CD4-positive, alpha-beta T cell treated with Interleukin-2 at 100 ng/mL for 4 hours (primary cell): ENCODE results near the gene PARD3.

Source experiments
- DNase-seq: peaks from one replicate; pipeline ENCODE4 v3.0.0-alpha.2; 2020; ENCODE audit warnings: low spot score

Gene PARD3

DNA sequence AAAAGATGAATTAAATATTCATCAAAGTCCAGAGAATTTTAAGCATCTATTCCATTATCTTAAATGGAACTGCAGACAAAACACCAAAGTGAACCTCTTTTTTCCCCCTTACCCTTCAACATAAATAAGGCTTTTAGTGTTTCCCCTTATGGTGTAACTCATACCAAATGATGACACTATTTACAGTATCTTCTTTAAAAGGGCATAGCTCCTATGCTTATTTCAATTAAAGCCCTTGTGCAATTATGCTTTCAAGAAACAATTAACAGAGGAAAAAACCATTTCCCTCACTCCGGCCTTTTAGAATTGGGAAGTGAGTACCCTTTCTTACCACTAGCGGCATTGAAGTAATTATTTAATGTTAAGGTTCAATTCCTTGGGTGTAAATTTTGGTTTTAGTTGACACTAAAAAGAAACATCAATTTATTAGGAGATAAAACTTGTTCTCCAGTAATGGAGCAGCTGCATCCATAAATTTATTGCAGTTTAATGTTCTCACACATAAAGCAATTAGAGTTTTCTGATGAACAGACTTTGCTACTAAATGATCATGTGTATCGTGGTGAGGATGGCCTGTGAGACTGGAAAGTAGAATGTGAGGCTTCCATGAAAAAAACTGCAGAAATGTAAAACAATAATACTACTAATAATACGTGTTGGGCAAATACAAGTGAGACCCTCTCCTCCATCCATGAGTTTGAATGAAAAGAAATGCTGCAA, 661.3 kb downstream of the PARD3 start:
- DNase-seq: no peak

DNA sequence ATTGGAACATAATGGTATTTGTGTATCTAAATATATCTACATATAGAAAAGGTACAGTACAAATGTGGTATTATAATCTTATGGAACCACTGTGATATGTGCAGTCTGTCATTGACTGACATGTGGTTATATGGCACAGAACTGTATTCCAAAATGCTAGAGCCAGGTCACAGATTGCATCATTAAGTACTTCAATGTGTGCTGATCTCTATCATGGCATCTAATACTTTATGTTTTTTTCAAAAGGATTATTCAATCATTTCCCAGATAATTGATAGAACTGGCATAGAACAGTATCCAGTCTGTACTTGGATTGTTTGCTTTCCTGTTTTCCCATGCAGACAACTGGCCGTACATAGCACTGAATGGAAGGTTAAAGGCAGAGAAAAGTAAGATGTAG, 662.7 kb downstream of the PARD3 start:
- no peak for DNase-seq

DNA sequence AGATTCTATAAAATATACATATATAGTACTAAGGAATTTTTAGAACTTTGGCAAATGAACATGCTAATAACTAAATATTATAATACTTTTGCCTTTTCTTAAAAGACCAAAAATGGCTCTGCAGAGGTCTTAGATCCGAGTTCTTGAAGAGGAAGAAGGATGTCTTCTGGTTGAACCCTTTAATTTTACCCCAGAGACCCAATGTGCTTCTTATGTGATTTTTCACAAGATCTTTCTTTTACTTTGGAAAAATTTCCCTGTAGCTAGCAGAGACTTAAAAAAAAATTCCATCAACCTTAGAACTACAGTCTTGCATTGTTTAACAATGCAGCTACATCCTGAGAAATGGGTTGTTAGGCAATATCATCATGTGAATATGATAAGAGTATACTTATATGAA, 663.2 kb downstream of the PARD3 start:
- DNase-seq: no peak

DNA sequence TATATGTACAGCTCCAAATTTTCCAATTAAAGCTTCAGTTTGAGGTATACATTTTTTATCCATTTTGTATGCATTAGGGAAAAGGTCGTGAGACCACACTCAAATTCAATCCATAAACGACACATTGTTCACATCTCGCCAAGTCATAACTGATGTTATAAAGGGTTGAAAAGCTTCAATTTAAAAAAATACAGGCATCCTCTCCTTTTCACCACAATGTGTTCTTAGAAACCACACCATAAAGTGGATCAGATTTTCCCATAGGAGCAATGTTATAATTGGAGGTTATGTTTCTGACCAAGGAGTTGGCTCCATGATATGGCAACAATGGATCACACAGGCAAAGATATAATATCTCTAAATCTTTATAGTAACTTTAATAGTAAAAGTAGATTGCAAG, 663.6 kb downstream of the PARD3 start:
- DNase-seq: no peak

DNA sequence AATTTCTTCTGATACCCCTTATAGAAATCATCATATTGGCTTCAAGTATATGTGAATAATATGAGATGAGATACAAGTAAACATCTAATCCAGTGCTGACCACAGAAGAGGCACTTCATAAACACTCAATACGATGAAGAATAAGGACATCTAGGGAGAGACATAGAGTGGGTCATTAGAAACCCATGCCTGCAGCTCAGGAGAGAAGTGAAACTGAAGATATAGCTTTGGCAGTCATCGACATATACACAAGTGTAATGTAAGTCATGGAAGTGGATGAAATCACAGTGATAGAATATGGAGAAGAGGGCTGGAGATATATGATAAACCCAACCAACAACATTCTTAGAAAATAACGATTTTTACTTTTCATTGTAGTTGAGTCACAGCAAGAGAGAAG, 665.0 kb downstream of the PARD3 start:
- no peak for DNase-seq

DNA sequence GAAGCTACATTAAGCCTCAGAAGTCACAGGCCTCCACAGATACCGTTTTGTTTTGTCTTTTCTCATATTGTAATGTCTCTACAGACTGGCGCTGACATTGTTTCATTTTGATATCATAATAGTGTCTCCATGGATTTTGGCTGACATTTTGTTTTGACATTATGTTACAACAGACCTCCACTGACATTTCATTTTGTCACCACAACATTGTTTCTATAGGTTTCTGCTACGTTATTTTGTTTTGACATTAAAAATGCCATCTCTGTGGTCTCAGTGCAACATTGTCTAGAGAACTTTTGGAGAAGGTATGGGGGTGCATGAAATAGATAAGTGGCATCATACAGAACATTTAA, 666.8 kb downstream of the PARD3 start:
- no peak for DNase-seq

DNA sequence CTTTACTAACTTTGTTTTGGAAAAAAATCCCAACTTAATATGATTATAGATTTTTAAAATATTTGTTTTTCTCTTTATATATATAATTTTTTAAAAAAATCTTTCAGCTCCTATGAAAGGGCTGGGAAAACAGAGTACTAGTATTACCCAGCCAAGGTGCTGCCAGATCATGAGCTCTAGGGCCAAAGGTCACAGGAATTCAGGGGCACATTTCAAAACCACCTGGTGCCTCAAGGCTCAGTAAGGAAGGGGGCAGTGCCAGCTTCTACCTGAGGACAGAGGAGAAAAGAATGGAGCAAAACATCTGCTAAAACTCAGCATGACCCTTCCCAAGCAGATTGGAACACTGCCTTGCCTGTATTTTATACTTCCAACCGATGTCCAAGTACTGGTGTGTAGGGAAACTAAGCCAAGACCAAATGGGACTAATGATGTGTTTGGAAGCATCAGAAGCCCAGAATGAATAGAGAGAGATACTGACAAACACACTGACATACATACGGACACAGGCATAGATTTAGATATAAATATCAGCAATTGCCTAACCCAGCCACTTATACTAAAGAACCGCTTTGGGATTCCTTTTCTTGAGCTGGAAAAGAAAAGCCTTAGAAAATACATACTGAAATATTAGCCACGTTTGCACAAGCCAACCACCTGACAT, 667.3 kb downstream of the PARD3 start:
- no peak for DNase-seq

DNA sequence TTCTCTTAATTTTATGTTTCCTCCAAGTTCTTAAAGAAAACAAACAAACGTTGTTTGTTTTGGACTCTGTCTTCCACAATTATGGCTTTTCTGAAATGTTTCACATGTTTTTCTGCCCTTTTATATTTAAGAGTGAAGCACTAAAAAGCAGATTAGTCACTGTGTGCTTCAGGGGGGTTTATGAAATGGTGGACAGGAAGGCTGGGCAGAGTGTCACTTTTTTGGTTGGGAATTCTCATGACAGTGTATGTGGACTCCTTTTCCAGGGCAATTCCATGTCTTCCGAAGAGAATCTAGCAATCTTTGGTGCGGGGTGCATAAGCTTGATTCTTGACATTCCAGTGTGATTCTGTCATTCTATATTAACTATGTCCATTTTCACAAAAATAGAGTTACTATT, 669.4 kb downstream of the PARD3 start:
- DNase-seq: no peak

DNA sequence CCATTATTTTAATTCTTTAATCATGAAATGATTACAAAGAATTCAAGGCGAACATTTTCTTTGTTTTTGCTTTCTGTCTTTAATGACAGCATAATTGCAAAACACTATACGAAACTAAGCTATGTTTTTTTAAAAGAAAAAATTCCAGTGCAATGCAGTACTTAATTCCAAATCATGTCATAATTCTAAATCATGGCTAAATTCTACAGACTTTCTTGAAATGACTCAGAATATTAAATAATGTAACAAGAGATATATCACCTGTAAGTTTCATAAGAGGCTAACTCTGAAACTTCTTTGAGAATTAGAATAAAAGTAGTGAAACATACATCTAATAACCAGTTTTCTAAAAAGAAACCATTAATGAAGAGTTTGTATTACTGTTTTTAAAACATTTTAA, 671.6 kb downstream of the PARD3 start:
- no peak for DNase-seq

DNA sequence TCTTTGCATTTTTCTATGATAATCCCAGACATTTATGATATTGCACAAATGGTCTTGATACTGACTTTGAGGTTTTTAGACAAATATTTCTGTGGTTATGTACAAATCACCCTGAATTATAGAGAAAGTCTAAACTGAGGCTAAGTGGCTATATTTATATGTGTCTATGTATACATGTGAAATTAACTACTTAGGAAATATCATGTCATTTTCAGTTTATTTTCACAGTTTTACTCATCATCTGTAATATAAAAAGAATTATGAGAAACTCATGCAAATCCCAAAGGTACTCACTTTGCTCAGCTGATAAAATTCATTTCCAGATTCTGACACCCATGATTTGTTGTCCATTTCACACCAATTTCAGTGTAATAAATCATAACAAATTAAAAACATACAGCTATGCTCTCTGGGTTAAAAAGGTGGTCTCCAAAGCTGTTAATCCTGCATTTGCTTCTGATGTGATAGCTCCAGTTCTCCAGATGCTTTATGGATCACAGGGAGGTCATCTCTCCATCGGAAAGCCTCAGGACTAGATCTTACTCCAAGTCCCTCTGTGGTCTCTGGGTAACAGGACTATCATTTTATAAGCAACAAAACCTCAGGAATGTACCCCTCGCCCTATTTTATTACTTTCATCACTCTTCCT, 673.9 kb downstream of the PARD3 start:
- no peak for DNase-seq

DNA sequence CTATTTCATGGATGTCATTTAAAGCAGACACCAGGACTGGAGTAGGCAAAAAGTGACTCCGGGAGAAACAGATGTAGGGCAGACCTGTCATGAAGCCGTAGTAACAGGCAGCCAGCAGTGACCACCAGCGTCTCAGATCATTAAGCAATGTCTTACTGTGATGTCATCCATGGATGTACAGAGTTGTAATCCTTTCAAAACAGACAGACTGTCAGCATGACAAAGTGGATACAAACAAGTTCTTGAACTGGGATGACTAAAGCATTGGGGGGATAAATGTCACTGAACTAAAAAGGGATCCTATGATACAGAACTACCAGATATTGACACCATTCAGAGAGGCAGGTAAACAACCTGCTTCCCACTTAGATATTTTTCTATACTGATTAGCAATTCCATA, 675.5 kb downstream of the PARD3 start:
- DNase-seq: no peak

DNA sequence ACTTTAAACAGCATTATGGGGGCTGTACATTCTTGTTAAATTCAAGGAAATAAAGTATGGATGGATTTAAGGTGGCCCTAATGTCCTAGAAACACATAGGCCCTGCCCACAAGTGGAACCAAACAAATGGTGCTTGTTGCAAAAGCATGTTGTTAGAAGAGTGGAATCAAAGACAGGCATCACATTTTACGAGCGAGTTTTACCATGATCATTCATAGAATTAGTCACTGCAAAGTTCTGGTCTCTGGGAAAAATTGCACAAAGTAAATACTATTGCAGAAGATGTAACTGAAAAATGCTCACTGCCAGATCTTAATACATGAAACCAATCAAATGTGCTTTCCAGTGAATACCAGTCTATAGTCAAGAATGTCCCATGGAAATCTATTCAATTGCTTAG, 677.1 kb downstream of the PARD3 start:
- DNase-seq: no peak

DNA sequence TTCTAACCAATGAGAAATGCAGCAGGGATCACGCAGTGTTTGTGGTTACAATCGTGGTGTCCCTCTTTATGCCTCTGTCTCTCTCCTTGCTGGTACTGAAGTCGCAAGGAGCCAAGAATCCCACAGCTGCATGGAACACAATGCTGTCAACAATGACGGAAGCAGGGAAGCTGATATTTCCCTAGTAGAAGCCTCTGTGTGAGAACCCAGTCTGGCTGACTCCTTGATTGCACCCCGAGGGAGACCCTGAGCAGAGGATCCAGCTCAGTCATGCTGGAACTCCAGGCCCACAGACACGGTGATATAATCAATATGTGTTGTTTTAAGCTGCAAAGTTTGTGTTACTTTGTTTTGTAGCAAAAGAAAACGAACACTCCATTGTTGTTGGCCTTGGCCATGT, 677.9 kb downstream of the PARD3 start:
- DNase-seq: no peak

DNA sequence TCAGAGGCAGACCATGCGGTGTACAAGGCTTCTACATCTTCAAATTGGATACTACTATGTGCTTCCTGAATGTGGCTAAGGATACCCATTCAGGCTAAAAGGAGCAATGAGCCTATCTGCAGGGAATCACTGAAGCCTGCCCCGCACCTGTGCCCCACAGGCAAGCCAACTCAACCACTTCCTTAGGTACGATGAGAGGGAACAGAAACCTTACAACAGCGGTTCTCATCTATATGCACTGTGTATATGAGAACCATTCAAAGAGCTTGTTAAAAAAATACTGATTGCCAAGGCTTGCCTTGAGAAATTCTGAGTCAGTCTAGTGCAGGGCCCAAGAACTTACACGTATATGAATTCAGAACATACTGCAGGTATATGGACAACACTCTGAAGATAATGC, 679.6 kb downstream of the PARD3 start:
- no peak for DNase-seq

DNA sequence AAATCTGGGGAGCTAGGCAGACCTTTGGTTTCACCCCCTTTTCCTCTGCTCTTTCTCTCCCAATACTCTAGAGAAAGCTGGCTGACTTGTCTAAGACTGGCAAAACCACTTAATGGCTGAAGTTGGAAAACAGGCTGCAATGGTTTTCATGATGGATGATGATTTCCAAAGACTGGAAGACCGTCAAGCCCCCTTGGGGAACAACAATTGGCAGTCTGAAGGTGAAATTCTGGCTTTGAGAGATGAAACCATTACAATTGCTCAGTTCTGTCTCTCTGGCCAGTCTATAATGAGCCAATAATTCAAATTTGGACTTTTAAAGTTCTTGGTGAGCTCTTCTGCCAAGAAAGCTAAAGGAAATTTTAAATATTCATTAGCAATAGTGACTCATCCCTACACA, 680.5 kb downstream of the PARD3 start:
- no peak for DNase-seq

DNA sequence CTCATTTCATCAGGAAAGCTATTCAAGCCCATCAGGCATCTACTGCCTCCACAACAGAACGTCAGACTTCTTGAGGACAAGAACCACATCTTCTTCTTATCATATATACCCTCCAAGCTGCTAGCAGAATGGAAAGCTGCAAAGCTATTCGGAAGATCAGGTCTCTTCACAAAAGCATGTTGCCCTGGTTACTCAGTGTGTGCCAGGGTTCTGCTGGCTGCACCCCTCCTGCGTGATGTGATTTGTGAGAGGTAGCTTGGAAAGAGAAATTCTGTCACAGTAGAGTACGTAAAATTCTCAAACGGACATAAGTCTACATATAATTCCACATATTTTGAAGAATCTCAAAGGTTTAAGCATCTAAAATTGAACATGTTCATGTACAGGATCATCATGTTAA, 681.7 kb downstream of the PARD3 start:
- no peak for DNase-seq

DNA sequence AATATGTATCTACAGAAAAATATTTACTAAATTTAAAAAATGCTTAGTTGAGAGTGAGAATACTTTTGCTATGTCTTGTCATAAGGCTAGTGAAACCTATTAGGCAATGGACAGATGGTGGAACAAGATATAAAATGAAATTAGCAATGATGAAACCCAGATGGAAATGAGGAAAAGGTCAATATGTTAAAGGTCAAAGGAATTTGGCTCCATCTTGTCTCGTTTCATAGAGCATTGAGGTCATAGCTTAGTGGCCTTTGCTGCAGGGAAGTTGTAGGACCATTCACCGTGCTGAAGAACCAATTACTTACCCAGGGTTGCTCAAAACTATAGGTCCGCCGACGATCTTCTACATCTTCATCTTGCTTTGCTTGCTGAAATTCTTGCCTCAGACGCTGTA, 683.9 kb downstream of the PARD3 start:
- no peak for DNase-seq

DNA sequence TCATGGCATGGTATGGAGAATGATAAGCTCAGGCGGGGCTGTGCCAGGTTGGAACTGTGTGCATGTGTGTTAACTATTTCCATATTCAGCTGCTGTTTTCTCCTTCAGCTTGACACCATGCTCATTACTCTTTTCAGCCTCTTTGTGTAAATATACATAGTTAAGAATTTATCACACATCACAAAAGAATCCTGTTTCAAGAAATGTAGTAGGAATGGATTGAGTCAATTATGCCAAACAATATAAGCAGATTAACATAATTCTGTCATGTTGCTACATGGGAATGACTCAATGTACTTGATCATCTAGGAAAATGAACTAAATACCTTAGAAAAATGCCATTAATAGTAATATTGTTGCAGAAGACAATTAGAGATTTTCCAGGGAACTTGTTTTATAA, 687.4 kb downstream of the PARD3 start:
- DNase-seq: no peak

DNA sequence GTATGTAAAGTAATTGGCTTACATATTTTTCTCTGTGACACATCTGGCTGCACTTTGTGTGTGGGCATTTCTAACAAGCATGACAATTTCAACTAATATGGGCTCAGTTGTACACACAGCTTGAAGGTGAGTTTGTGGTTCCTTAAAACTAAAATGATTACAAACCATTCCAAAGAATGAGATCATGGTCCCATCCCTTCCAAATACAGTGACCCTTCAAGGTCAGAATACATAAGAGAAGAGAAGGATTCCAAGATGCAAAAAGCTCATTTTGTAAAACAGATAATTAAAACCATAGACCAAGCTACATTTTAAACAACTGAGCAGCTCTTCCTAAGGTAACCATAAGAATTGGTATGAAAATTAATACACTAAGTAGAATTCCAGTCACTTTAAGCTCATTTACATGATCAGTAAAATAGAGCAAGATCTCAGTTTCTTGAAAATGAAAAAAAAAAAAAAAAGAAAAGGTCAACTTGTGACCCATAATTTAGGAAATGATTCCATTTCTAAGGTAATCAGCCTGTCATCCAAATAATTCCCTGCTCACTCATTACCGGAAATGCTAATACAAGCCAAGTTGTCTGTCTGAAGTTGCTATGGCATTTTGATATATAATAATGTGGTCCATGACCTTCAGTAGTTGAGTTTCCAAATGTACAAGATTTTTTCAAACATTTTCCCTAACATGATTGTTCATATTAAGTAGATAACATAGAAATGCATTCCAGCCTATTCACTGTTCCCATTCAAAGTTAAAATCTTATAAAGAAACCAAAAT, 688.5 kb downstream of the PARD3 start:
- DNase-seq: no peak

DNA sequence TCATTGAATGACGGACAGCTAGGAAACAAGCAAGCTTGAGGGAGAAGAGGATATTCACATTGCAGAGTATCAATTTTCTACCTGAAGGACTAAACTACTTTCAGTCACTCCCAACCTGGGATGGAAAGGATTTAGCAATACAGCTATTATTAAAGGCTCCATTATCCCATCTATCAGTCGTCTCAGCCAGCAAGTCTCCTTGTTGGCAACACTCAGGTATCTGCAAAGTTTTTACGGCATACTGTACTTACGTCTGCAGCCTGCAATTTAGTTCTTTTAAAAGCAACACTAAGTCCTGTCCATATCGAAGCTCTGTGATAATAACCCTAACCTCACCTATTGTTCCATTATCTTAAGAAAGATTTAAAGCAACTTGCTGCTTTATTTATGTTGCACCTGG, 689.4 kb downstream of the PARD3 start:
- DNase-seq: no peak

DNA sequence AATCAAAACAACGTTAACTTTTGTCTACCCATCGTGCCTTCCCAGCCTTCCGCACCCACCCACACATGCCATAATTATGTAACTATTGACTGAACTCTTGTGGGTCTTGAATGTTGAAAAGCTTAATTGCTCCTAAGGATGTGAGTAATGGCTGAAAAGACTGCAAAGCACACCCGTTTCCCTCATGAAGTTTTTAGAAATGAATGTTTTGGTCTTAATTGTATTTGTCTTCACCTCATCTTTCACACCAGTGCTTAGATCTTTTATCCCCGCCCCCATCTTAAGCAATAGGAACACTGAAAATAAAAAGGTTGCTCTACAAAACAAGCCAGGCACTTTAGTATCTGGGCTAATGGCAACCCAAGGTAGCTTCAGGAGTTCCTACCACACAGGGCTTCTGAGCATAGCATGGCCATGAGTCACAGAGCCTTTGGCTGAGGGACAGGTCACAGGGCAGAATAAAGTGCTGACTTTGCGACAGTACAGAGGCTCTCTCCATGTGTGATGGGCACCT, 690.5 kb downstream of the PARD3 start:
- no peak for DNase-seq

DNA sequence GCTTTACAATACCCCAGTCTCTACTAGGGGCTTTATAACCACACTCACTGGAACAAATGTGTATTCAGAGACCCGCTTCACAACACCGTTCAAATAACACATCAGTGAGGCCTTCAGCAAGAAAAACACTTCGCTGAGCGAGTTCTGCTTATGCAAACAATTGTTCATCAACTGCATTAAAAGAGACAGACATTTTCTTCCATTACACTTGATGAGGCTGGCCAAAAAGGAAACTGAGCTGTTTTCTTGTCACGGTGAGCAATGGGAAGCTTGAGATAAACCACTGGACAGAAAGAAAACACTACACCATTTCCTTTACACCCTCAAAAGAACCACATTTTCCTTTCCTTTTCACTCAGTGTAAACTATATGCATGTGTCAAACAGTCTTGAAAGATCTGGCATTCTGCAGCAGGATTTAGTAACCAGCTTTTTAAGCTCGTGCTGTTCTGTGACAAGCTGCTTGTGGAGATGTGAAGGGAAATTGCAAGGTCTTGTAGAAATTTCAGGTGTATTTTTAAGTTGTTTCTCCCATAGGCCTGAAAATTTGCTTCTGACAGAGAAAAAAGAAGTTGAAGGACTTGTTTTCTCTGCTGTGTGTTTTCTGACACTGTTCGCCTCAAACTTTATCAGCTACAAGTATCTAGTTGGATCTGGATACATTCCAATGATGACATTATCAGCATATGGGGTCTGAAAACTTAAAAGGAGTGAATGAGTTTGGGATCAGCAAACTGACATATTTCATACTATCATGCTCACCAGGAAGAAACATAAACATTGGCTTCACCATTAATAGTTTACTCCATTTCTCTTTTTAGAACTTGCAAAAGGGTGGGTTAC, 693.1 kb downstream of the PARD3 start:
- DNase-seq: no peak
